ENCODE measurements around the gene IKBKE.

The IKBKE gene

DNA sequence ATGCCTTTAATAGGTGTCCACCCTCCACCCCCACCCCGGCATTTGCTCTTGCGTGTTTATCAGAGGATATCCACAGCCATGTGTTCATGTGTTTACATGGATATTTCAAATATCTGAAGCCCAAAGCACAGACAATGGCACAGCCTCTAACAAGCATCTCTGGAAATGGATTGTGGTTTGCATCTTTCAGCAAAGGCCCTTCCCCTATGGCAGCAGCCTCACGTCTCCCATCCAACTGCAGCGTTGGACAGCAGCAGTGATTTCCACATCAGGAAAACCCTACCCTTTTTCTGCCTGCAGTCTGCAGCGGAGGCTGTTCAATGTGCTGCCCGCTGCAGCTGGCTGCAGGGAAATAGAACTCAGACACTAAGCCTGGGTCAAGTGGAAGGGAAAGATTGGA is 38.7 kb downstream of the IKBKE start:
- no peak for DNase-seq (ENCODE audit: low read depth, low spot score)
- TF ChIP-seq, protein P1, sequence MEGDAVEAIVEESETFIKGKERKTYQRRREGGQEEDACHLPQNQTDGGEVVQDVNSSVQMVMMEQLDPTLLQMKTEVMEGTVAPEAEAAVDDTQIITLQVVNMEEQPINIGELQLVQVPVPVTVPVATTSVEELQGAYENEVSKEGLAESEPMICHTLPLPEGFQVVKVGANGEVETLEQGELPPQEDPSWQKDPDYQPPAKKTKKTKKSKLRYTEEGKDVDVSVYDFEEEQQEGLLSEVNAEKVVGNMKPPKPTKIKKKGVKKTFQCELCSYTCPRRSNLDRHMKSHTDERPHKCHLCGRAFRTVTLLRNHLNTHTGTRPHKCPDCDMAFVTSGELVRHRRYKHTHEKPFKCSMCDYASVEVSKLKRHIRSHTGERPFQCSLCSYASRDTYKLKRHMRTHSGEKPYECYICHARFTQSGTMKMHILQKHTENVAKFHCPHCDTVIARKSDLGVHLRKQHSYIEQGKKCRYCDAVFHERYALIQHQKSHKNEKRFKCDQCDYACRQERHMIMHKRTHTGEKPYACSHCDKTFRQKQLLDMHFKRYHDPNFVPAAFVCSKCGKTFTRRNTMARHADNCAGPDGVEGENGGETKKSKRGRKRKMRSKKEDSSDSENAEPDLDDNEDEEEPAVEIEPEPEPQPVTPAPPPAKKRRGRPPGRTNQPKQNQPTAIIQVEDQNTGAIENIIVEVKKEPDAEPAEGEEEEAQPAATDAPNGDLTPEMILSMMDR (IDR thresholded peaks at IDR 0.05; ENCODE audit: insufficient read depth, low read length, missing control alignments), result no peak
- CTCF ChIA-PET, result interaction anchor here (0.7 to 0.9 kb wide), 2 partner anchors 35 to 1241 kb away, joined by 3 to 6 read pairs; no protein-coding TSS in a partner anchor
- no peak overlapping the region for H3K4me3 ChIP-seq (ENCODE audit: low read depth, low read length)
- POLR2A ChIA-PET, result no interaction called here

- ChIA-PET POLR2A (no interaction called here), CTCF (interaction anchor here (0.7 to 0.9 kb wide), 2 partner anchors 35 to 1241 kb away, joined by 3 to 6 read pairs; no protein-coding TSS in a partner anchor)
- H3K4me3 ChIP-seq (ENCODE audit: low read depth, low read length), result no peak overlapping the region
- TF ChIP-seq, protein P1 (IDR thresholded peaks at IDR 0.05; ENCODE audit: insufficient read depth, low read length, missing control alignments), result no peak
- no peak for DNase-seq (ENCODE audit: low read depth, low spot score)
Measured at GRCh38 chr1:206509612-206510257, 39.5 kb downstream of the IKBKE start.

DNA sequence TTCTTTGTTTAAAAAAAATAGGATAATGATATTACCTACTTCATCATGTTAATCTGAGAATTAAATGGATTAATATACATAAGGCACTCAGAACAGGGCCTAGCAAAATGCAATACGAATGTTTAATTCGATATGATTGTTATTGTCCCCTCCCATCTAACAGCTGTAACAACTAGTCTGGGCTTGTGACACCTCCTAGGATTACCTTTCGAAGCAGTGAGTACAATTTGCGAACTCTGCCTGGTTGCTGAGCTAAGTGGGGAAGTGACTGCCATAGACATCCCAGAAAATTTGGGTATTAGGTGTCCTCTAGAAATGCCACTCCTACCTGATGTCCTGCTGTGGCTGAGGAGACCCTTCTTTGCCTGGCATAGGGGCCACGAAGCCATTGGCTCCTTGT is 40.1 kb downstream of the IKBKE start:
- TF ChIP-seq, protein P1 (IDR thresholded peaks at IDR 0.05; ENCODE audit: insufficient read depth, low read length, missing control alignments), result no peak
- POLR2A ChIA-PET, result no interaction called here
- CTCF ChIA-PET, result interaction anchor here (0.5 to 3.2 kb wide), 3 partner anchors 19 to 48 kb away, joined by 3 to 14 read pairs (median 3); no protein-coding TSS in a partner anchor
- DNase-seq (ENCODE audit: low read depth, low spot score), result no peak
- no peak overlapping the region for H3K4me3 ChIP-seq (ENCODE audit: low read depth, low read length)

DNA sequence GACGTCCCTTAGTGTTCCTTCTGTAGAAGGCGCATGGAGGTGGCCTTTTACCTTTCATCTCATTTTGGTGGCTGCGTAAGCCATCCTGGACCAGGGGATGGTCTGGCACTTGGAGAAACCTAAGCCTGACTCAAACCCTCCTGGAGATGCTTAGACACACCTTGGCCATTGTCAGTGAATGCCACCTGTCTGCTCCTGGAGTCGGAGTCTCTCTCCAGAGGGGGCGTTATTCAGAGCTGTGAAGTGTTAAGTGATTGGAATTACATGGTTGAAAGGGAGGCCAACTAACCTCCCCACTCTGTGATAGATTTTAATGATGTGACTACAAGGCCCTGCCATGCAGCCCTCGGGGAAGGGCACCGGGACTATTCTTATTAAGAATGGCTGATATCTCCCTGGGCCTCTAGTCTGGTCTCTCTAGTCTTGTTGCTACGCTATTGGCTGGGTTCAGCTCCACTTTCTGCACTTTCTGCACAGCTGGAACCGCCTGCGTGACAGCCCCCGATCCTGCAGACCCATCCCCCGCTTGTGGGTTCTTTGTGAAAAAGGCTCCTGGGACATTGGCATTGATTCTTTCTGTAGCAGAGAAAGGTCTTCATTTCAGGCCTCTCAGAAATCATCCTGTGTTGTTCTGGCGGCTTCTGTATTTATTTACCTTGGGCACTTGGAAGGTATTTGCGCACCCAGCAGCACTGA is 41.2 kb downstream of the IKBKE start:
- DNase-seq (ENCODE audit: low read depth, low spot score), result no peak
- TF ChIP-seq, protein P1 (IDR thresholded peaks at IDR 0.05; ENCODE audit: insufficient read depth, low read length, missing control alignments), result no peak
- ChIA-PET POLR2A (no interaction called here), CTCF (interaction anchor here (0.6 to 3.2 kb wide), 6 partner anchors 21 to 76 kb away, joined by 3 to 14 read pairs (median 4); no protein-coding TSS in a partner anchor)
- H3K4me3 ChIP-seq (ENCODE audit: low read depth, low read length), result no peak overlapping the region

DNA sequence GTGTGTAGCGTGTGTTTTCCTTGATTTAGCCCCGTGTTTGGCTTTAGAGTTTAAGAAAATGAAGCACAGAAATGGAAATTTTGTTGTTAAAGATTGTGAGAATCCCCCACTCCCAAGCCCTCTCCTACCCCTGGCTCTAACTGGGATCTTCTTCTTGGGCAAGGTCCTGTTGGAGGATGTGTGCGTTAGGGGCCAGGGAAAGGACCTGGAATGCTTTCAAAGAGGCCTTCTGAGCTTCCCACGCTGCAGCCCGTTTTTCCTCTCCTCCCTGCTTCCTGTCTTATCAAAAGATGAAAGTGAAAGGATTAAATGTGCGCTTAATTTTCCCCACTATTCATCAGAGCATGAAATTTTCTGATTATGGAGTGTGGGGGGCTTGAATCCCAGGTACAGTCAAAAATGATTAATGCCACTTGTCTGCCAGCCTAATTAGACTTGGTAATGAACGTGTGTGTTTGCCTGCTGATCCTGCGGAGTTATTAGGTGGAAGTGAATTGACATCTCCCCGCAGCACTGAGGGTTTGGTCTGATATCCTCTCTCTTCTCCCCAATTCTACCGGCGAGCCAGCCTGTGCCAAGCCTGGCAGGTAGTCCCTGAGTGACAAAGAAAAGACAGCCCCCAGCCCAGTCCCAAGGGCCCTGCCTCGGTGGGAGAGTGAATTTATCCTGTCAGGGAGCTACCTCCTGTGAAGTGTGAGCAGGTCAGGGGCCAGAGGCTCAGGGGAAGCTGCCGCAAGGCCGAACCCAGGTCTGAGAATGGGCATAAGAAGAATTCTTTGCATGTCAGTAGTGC is 42.0 kb downstream of the IKBKE start:
- TF ChIP-seq, protein P1 (IDR thresholded peaks at IDR 0.05; ENCODE audit: insufficient read depth, low read length, missing control alignments), result no peak
- ChIA-PET POLR2A (no interaction called here), CTCF (interaction anchor here (0.8 to 3.2 kb wide), 11 partner anchors 10 to 118 kb away, joined by 3 to 14 read pairs (median 4); partner anchors contain the start of gene EIF2D)
- no peak overlapping the region for H3K4me3 ChIP-seq (ENCODE audit: low read depth, low read length)
- no peak for DNase-seq (ENCODE audit: low read depth, low spot score)

All from AG04449 (cell line).